GM21576 (cell line): Measurements from ENCODE around the gene PCDHB12.

Experiments
- ATAC-seq: cut with Tn5 transposase; IDR thresholded peaks from one replicate; pipeline ENCODE4 v1.9.1; 2021; ENCODE audit warnings: mild to moderate bottlenecking, moderate library complexity; ENCODE audit not compliant: unreplicated experiment

The PCDHB12 gene

GRCh38 chr5:141260458-141261237, 52.1 kb downstream of the PCDHB12 start:
- ATAC-seq: no peak

GRCh38 chr5:141261238-141261546, 52.7 kb downstream of the PCDHB12 start:
- ATAC-seq: no peak
